GM19395 (cell line): ENCODE measurements around the gene HEXIM1.

Experiments used
- ATAC-seq: cut with Tn5 transposase; IDR thresholded peaks from one replicate; pipeline ENCODE4 v1.9.1; 2021; ENCODE audit warnings: mild to moderate bottlenecking, moderate library complexity; ENCODE audit not compliant: unreplicated experiment

The HEXIM1 gene

DNA sequence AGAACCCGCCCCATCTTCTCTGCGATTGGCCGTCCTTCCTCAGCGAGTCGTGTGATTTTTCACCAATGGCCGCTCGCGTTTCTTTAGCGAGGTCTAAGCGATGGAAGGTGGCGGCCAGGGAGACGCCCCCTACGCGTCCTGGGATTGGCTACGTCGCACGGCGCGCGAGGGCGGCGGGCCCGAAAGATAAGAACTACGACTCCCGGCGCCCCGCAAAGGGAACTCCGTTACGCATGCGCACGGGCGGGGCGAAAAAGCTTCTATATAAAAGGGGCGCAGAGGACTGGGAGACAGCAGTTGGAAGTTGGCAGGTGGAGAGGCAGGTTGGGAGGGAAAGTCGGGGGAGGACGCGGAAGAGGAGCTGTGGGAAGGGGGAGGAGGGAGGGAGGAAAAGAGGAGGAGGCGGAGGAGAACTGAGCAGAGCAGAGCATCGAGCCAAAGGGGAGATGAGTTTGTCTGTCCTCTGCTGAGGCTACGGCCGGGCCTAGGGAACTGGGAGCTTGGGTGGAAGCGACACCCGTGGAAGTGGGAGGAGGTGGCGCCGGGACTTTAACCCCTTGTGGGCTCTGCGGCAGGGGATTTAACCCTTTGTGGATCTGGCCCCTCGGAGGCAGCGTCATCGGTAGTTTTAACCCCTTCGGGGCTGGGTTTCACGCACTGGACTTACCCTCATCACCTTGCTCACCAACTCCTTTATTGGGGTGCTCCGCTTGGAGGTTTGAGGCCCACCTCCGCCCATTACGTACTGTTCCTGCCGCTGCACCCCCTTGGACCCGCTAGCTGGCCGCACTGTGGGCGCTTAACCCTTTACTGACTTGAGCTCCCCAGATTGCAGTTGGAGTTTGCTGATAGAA is at the start of gene HEXIM1:
HEXIM1 (plus strand) TSS at position 293 of the 854 bp plus-strand sequence. CDS start 716 bp downstream, outside the sequence.
- peak; percentile 52 for ATAC-seq

GRCh38 chr17:45098869-45099616 is 49.2 kb upstream of the HEXIM1 start:
- ATAC-seq: no peak

DNA sequence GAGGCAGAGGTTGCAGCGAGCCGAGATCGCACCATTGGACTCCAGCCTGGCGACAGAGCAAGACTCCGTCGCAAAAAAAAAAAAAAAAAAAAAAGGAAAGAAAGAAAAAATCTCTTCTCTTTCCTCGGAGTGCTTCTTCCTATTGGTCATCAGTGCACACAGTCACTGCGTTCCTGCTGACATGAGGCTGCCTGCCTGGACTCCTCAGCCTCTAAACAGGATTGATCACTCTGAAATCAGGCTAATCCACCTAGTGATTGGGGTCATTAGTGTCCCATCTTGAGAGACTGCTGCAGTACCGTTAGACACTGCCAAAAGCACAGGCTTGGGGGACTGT is 46.8 kb upstream of the HEXIM1 start:
- no peak for ATAC-seq

- no peak for ATAC-seq
Measured at GRCh38 chr17:45101883-45102811, 46.1 kb upstream of the HEXIM1 start.

DNA sequence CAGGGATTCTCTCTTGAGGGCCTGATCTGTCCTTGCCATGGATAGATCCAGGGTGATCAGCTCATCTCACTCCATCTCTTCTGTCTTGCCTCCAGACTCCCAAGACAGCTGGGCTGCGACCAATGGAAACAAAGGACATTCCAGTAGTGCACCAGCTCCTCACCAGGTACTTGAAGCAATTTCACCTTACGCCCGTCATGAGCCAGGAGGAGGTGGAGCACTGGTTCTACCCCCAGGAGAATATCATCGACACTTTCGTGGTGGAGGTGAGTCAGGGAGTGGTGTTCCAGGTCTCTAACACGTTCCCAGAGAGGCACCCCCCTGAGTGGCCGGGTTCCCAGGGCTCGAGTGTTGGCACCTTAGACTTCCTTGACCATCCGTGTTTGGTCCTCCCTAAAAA is 45.4 kb upstream of the HEXIM1 start:
- no peak for ATAC-seq

- ATAC-seq: no peak
Measured at GRCh38 chr17:45103269-45103795, 44.9 kb upstream of the HEXIM1 start.

DNA sequence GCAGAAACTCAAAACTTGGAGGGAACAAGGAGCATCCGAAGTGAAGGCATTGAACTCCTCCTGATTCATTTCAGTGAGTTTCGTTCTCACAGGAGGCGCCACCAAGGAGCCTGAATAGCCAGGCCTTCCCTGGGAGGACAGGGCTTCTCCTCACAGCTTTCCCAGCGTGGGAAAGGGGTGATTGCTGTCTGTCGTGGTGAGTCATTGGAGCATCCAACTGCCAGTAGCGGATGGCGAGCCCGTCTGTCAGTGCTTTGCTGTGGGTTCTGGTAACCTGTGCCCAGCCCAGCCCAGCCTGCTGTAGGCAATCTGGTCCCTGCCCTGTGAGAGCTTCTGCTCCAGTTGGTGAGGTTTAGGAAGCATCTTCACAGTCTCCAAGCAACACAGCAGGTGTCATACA is 44.2 kb upstream of the HEXIM1 start:
- no peak for ATAC-seq

DNA sequence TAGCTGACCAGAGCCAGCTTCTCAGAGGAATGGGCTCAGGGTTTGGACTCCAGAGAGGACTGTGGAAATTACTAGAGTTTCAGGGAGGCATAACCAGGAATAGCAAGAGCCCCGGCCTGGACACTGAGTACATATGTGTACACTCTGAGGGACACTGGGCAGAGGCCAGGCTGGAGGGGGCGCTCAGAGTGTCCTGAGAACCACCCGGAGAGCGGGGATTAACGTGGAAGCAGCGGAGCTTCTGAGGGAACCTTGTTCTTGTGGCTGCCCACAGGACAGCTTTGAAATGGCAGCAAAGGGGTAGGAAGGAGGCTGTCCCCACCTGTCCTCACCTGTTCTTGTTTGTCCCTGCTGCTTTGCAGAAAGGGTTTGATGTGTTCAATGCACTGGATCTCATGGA is 43.8 kb upstream of the HEXIM1 start:
- ATAC-seq: no peak

DNA sequence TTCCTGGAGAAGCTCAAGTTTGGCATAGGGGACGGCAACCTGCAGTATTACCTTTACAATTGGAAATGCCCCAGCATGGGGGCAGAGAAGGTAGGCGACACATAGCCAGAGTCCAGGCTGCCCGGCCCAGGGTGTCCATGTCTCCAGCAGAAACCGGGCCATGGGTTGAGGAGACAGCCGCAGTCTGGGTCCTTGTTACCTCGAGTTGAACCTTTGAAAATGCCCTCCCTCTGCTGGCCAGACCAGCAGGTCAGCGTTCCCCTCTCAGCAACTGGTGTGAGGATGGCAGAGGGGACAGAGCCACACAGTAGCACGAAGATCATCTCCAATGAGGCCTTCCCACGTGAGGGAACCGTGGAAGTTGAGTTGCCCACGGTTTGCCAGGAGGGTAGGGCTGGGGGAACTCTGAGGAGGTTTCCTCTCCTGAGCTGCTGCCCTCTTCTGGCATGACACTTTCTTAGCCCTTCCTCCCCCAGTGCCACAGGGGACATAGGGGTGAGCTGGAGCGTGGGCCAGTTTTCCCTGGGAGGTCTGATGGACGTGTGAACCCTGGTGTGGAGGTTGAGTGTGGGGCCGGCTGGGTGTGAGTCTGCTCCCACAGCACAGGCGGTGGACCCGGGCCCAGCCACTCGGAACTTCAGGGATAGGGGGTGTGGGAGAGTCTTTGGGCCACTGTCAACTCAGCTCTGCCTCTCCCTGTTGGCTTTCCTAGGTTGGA is 43.2 kb upstream of the HEXIM1 start:
- ATAC-seq: no peak

GRCh38 chr17:45106096-45106495 is 42.2 kb upstream of the HEXIM1 start:
- no peak for ATAC-seq

GRCh38 chr17:45106582-45106981 is 41.7 kb upstream of the HEXIM1 start:
- no peak for ATAC-seq

- ATAC-seq: no peak
Measured at GRCh38 chr17:45107293-45108010, 40.8 kb upstream of the HEXIM1 start.

- ATAC-seq: no peak
Measured at GRCh38 chr17:45108051-45108450, 40.2 kb upstream of the HEXIM1 start.

- ATAC-seq: no peak
Measured at GRCh38 chr17:45108595-45109521, 39.4 kb upstream of the HEXIM1 start.

GRCh38 chr17:45110676-45111611 is 37.3 kb upstream of the HEXIM1 start:
- ATAC-seq: no peak

DNA sequence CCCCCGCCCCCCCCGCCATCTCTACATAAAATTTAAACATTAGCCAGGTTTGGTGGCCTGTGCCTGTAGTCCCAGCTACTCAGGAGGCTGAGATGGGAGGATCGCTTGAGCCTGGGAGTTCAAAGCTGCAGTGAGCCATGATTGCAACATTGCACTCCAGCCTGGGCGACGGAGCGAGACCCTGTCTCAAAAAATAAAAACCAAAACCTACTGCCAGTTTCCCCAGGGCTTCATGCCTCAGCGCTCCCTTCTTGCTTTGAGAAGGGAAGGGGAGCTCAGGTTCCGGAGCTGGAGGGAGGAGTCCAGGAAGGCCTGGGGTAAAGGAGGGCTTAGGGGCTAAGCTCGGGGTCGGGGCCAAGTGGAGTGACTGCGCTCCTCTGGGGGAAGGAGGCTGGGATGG is 36.4 kb upstream of the HEXIM1 start:
- no peak for ATAC-seq
